Kidney (tissue), 14 donors: ENCODE results near the gene TMEM132A. TPM values are rescaled to one million over a fixed set of nuclear protein-coding genes. Genes with fewer than 3 reads are reported as not detected.

Experiments used
- DNase-seq, 5 donors: peaks; one replicate each; pipeline ENCODE4 v3.0.0-alpha.2; 2013 to 2020
- FAIRE-seq: peaks from 2 replicates; lab custom pipeline; 2012; peaks lifted over from hg19 to GRCh38; lab: Jason Lieb, UNC
- H3K27ac ChIP-seq, 2 donors: one replicate each; pipeline ENCODE4 v1.7.0; 2013; ENCODE audit warnings: low read depth in 2 of 2, low read length in 2 of 2, inconsistent platforms in 1 of 2
- H3K27me3 ChIP-seq: one replicate; pipeline ENCODE4 v1.7.1; 2013; ENCODE audit warnings: low read length, inconsistent platforms; ENCODE audit not compliant: control insufficient read depth, insufficient read depth
- H3K36me3 ChIP-seq, 3 donors: one replicate each; pipeline versions ENCODE4 v1.7.0 to v1.7.1; 2013; ENCODE audit warnings: low read length in 3 of 3, control low read depth in 1 of 3, inconsistent platforms in 1 of 3; ENCODE audit not compliant: insufficient read depth in 3 of 3, control insufficient read depth in 2 of 3
- H3K4me1 ChIP-seq, 3 donors: one replicate each; pipeline versions ENCODE4 v1.7.0 to v1.7.1; 2013; ENCODE audit warnings: low read length in 3 of 3, inconsistent platforms in 1 of 3, low read depth in 1 of 3; ENCODE audit not compliant: control insufficient read depth in 2 of 3, insufficient read depth in 2 of 3
- H3K4me3 ChIP-seq, 3 donors: one replicate each; pipeline versions ENCODE4 v1.7.0 to v1.8.1; 2013; ENCODE audit warnings: low read length in 3 of 3, control low read depth in 1 of 3, inconsistent platforms in 1 of 3
- H3K9ac ChIP-seq, 3 donors: one replicate each; pipeline versions ENCODE4 v1.7.0 to v1.7.1; 2013; ENCODE audit warnings: low read length in 3 of 3, control low read depth in 1 of 3, inconsistent platforms in 1 of 3
- H3K9me3 ChIP-seq, 3 donors: one replicate each; pipeline versions ENCODE4 v1.7.0 to v1.7.1; 2013; ENCODE audit warnings: low read length in 3 of 3, control low read depth in 1 of 3, inconsistent platforms in 1 of 3; ENCODE audit not compliant: control insufficient read depth in 2 of 3, insufficient read depth in 1 of 3
- intact Hi-C: fragments of 100-400 bp; cut with DNase I; formaldehyde crosslinking; loops from one replicate; pipeline ENCODE4 v1.11.1; 2022
- polyA plus RNA-seq: library from polyadenylated mRNA; stranded (reverse); fragments of 350-450 nt; fragmentation: Illumina TruSeq; extraction: RNeasy Lipid Tissue Mini Kit (QIAGEN cat#74804); gene quantifications from one replicate; pipeline ENCODE4 v1.2.3, GENCODE V29; 2014; ENCODE audit warnings: low read depth, low replicate concordance; ENCODE audit not compliant: insufficient read depth
- total RNA-seq: library from RNA; stranded (reverse); fragmentation: NEBNext Ultra II Directional; extraction: Animal tissue kit (Norgen Biotek cat#: 25700); gene quantifications from one replicate; pipeline ENCODE4 v1.2.1, GENCODE V29; 2021
- TF ChIP-seq, protein P1 (sequence below): IDR thresholded peaks from 3 replicates; pipeline ENCODE4 v1.5.1; 2012; ENCODE audit warnings: mild to moderate bottlenecking, moderate library complexity, borderline replicate concordance; ENCODE audit not compliant: insufficient read depth; ENCODE audit errors: extremely low read depth
- donor health status: control.
- donor health status: control.
- donor health status: control.
- donor health status: control.
- donor health status: control.
- donor health status: DM: yes; HTN: yes; CAD: no.
- donor health status: Normal renal cell carcinoma (clear cell type).

Gene TMEM132A
- total and polyA plus RNA-seq, 2 donors from 2014 or later: 17.2 to 19.1 TPM

DNA sequence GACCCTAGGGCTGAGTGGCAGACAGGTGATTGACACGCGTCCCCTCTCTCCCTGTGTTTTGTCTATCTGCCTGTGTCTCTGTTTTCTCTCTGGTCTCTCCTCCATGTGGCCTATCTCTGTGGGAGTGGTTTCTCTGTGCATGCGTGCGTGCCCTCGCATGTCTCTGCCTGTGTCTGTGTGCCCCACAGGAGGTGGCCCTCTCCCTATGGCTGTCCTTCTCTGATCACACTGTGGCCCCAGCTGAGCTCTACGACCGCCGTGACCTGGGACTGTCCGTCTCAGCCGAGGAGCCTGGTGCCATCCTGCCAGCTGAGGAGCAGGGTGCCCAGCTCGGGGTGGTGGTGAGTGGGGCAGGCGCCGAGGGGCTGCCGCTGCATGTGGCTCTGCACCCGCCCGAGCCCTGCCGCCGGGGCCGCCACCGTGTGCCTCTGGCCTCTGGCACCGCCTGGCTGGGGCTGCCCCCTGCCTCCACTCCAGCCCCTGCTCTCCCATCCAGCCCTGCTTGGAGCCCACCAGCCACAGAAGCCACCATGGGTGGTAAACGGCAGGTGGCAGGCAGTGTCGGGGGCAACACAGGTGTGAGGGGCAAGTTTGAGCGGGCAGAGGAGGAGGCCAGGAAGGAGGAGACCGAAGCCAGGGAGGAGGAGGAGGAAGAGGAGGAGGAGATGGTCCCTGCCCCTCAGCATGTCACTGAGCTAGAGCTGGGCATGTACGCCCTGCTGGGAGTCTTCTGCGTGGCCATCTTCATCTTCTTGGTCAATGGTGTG, 11.6 kb downstream of the TMEM132A start:
- no peaks in the 10 kb centered on the region for H3K4me1 ChIP-seq
- no peak overlapping the region for H3K9ac ChIP-seq
- intact Hi-C loops: no loop called here
- H3K4me3 ChIP-seq: no peak overlapping the region
- no peaks in the 10 kb centered on the region for H3K9me3 ChIP-seq
- DNase-seq: no peak
- TF ChIP-seq, protein P1, sequence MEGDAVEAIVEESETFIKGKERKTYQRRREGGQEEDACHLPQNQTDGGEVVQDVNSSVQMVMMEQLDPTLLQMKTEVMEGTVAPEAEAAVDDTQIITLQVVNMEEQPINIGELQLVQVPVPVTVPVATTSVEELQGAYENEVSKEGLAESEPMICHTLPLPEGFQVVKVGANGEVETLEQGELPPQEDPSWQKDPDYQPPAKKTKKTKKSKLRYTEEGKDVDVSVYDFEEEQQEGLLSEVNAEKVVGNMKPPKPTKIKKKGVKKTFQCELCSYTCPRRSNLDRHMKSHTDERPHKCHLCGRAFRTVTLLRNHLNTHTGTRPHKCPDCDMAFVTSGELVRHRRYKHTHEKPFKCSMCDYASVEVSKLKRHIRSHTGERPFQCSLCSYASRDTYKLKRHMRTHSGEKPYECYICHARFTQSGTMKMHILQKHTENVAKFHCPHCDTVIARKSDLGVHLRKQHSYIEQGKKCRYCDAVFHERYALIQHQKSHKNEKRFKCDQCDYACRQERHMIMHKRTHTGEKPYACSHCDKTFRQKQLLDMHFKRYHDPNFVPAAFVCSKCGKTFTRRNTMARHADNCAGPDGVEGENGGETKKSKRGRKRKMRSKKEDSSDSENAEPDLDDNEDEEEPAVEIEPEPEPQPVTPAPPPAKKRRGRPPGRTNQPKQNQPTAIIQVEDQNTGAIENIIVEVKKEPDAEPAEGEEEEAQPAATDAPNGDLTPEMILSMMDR: no peak
- no peak overlapping the region for H3K27ac ChIP-seq
- H3K36me3 ChIP-seq: no peaks in the 10 kb centered on the region
- no peak for FAIRE-seq
- H3K27me3 ChIP-seq: no peaks in the 10 kb centered on the region

DNA sequence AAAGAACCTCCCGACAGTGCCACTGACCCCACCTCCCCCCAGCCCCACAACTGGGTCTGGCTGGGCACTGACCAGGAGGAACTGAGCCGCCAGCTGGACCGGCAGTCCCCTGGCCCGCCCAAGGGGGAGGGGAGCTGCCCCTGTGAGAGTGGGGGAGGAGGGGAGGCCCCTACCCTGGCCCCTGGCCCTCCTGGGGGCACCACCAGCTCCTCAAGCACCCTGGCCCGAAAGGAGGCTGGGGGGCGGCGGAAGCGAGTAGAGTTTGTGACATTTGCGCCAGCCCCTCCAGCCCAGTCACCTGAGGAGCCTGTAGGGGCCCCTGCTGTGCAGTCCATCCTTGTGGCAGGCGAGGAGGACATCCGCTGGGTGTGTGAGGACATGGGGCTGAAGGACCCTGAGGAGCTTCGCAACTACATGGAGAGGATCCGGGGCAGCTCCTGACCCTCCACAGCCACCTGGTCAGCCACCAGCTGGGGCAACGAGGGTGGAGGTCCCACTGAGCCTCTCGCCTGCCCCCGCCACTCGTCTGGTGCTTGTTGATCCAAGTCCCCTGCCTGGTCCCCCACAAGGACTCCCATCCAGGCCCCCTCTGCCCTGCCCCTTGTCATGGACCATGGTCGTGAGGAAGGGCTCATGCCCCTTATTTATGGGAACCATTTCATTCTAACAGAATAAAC, 12.3 kb downstream of the TMEM132A start:
- Histone ChIP-seq H3K27me3 (no peaks in the 10 kb centered on the region), H3K9ac (no peak overlapping the region), H3K9me3 (no peaks in the 10 kb centered on the region), H3K4me3 (no peak overlapping the region), H3K27ac (peak overlapping the region in 1 of 2 donors; percentile 28), H3K36me3 (no peaks in the 10 kb centered on the region), H3K4me1 (no peaks in the 10 kb centered on the region)
- TF ChIP-seq, protein P1: no peak
- DNase-seq (no peak), FAIRE-seq (no peak)
- intact Hi-C loops: no loop called here

DNA sequence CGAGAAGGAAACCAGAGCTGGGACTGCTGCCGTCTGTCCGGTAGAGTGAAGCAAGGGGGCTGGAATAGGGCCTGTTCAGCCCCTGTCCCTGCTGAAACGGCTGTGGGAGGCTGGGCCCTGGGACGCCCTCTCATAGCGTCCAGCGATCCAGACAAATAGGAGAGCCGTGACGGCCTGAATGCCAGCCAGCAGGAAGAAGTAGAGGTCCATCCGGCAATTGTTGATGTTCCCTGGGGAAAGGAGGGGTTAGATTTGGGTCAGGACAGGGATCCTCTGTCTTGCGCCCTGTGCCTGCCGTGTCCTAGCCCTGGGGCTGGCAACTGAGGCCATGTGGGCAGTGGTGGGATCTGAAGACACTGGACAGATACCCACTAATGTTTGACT, 12.9 kb downstream of the TMEM132A start:
- TF ChIP-seq, protein P1: no peak
- Histone ChIP-seq H3K4me3 (no peak overlapping the region), H3K27me3 (no peaks in the 10 kb centered on the region), H3K36me3 (no peaks in the 10 kb centered on the region), H3K27ac (peak overlapping the region in 1 of 2 donors; percentile 28), H3K9me3 (no peaks in the 10 kb centered on the region), H3K4me1 (no peaks in the 10 kb centered on the region), H3K9ac (no peak overlapping the region)
- peak in 1 of 5 donors; percentile 21 for DNase-seq
- FAIRE-seq: no peak
- intact Hi-C loops: no loop called here
